ENCODE data around the gene INTS1.
"Not testable (repeated sequence)": the region's sequence is repeated elsewhere in the genome, so short reads cannot be mapped to it uniquely, and the experiment has no call there.

The INTS1 gene

DNA sequence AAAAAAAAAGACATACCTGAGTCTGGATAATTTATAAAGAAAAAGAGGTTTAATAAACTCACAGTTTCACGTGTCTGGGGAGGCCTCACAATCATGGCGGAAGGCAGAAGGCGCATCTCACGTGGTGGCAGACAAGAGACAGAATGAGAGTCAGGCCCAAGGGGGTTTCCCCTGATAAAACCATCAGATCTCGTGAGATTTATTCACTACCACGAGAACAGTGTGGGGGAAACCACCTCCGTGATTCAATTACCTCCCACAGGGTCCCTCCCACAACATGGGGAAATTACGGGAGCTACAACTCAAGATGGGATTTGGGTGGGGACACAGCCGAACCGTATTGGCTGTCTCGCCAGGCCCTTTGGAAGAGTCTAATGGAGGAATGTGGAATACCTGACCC is 17.3 kb upstream of the INTS1 start:
- FAIRE-seq = no peak
- TF ChIP-seq TAF1 (IDR thresholded peaks at IDR 0.05; ENCODE audit: borderline replicate concordance, low read depth, low read length) (no peak), POLR2AphosphoS5 (IDR thresholded peaks at IDR 0.05; ENCODE audit: low read depth, low read length) (no peak), POLR2A (IDR thresholded peaks at IDR 0.05; ENCODE audit: low read depth, low read length) (no peak)

DNA sequence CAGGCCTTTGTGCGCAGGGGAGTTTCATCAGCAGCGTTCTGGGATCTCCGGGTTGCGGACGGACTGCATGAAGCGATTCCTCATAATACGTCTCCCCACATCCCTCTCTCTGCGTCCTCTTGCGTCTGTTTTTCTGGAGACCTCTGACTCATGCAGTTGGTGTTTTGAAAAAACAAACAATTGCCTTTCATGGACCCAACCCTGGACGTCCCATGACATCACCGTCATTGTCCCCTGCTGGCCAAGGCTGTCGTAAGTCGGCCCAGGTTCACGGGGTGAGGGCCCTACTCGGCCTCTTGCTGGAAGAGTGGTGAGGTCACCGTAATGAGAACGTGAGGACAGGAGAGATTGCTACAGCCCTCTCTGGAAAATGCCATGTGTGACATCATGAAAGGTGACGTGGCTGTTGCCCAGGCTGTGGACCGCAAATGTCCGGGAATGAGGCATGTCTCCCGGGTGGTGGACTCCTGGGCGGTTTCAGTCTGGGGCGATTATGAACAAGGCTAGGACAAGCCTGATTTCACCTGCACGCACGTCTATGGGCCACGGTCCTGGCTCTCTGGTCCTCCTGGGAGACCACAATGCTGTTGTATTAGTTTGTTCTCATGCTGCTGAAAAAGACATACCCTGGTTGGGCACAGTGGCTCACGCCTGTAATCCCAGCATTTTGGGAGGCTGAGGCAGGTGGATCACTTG is 16.5 kb upstream of the INTS1 start:
- no peak for TF ChIP-seq TAF1 (IDR thresholded peaks at IDR 0.05; ENCODE audit: borderline replicate concordance, low read depth, low read length)
- no peak for TF ChIP-seq POLR2AphosphoS5 (IDR thresholded peaks at IDR 0.05; ENCODE audit: low read depth, low read length)
- no peak for TF ChIP-seq POLR2A (IDR thresholded peaks at IDR 0.05; ENCODE audit: low read depth, low read length)
- DNase-seq (ENCODE audit: insufficient read length) = no peak
- FAIRE-seq = no peak

More for the DNA sequence above, 17.3 kb upstream of the INTS1 start:
- no peak for DNase-seq (ENCODE audit: insufficient read length)

DNA sequence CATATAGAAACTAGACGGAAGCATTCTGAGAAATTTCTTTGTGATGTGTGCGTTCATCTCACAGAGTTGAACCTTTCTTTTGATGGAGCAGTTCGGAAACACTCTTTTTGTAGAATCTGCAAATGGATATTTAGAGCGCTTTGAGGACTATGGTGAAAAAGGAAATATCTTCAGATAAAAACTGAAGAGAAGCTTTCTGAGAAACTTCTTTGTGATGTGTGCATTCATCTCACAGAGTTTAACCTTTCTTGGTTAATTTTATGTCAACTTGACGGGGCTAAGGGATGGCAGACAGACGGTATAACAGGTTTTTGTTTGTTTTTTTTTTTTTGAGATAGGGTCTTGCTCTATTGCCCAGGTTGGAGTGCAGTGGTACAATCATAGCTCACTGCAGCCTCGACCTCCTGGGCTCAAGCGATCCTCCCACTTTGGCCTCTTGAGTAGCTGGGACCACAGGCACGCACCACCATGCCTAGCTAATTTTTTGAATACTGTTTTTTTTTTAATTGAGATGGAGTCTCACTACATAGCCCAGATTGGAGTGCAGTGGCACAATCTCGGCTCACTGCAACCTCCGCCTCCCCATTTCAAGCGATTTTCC is 15.2 kb upstream of the INTS1 start:
- not testable (repeated sequence) for FAIRE-seq; DNase-seq (ENCODE audit: insufficient read length)

DNA sequence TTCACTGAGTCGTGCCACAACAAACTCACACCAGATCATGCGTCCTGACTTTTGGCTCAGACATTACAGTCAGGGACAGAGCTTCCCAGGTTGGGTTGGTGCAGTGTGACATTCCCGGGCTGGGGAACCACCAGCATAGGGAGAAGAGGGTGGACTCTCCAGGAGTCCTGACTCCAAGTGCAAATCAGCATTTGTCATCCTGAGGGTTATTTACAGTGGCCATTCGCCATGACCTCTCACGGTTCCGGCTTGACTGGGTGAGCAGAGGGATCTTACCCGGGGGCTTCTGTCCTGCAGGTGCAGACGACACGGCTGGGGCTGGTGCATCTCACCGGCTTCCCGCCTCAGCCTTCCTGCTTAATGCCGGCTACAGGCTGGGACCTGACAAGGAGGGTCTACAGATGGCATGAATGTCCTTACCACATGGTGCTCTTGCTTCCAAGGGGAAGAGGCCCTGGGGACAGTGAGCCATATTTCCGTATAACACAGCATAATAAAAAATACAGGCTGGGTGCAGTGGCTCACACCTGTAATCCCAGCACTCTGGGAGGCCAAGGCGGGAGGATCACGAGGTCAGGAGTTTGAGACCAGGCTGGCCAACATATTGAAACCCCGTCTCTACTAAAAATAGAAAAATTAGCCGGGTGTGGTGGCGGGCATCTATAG is 12.5 kb upstream of the INTS1 start:
- DNase-seq (ENCODE audit: insufficient read length) = no peak
- no peak for FAIRE-seq

DNA sequence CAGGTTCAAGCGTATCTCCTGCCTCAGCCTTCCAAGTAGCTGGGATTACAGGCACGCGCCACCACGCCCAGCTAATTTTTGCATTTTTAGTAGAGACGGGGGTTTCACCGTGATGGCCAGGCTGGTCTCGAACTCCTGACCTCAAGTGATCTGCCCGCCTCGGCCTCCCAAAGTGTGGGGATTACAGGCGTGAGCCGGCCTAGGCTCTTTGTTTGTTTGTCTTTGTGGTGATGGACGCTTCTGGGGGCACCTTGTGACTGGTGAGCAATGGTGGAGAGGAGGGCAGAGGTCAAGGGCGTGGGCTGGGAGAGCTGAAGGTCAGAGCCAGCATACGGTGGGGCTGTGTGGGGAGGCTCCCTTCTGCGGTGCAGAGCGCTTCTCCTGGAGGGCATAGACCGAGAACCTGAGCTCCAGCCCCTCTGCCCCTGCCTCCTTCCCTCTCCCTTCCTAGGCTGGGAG is 11.3 kb upstream of the INTS1 start:
- FAIRE-seq = not testable (repeated sequence)

More for the DNA sequence above, 12.5 kb upstream of the INTS1 start:
- TF ChIP-seq TAF1 (IDR thresholded peaks at IDR 0.05; ENCODE audit: borderline replicate concordance, low read depth, low read length) (no peak), POLR2A (IDR thresholded peaks at IDR 0.05; ENCODE audit: low read depth, low read length) (no peak), POLR2AphosphoS5 (IDR thresholded peaks at IDR 0.05; ENCODE audit: low read depth, low read length) (no peak)

DNA sequence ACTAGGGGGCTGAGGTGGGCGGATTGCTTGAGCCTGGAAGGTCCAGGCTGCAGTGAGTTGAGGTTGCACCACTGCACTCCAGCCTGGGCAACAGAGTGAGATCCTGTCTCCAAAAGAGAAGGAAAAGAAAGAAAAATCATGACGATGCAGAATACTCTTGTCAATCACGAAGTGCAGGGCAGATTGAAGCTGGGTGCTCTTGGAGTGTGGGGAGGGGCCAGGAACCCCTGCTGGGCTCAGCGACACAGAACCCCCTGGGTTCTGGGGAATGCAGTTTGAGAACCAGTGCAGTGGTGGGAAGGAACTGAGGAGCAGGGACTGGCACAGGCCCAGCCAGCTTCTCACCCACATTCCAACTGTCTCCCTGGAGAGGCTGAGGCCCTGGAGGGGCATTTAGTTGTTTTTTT is 10.8 kb upstream of the INTS1 start:
- TF ChIP-seq TAF1 (IDR thresholded peaks at IDR 0.05; ENCODE audit: borderline replicate concordance, low read depth, low read length) (no peak), POLR2AphosphoS5 (IDR thresholded peaks at IDR 0.05; ENCODE audit: low read depth, low read length) (no peak), POLR2A (IDR thresholded peaks at IDR 0.05; ENCODE audit: low read depth, low read length) (no peak)
- FAIRE-seq = no peak
- no peak for DNase-seq (ENCODE audit: insufficient read length)

More for the DNA sequence above, 11.3 kb upstream of the INTS1 start:
- DNase-seq (ENCODE audit: insufficient read length) = not testable (repeated sequence)

DNA sequence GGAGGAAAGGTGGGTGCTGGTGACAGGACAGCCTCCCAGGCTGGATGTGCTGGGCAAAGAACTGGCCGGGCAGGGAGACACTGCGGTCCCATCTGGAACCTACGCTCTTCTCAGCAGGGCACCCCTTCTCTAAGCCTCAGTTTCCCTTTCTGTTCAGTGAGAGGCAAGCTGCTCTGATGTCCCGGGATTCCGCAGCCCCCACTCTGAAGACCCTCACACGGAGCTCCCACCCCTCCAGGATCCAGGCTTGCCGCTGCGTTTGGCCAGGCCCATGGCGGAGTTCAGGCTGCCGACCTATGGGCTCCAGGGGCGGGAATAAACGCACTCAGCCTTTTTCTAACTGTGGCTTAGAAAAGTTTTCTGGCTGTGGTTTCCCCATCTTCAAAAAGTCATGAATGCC is 10.2 kb upstream of the INTS1 start:
- no peak for TF ChIP-seq TAF1 (IDR thresholded peaks at IDR 0.05; ENCODE audit: borderline replicate concordance, low read depth, low read length)
- TF ChIP-seq POLR2A (IDR thresholded peaks at IDR 0.05; ENCODE audit: low read depth, low read length) = no peak
- TF ChIP-seq POLR2AphosphoS5 (IDR thresholded peaks at IDR 0.05; ENCODE audit: low read depth, low read length) = no peak
- no peak for DNase-seq (ENCODE audit: insufficient read length)
- FAIRE-seq = no peak

DNA sequence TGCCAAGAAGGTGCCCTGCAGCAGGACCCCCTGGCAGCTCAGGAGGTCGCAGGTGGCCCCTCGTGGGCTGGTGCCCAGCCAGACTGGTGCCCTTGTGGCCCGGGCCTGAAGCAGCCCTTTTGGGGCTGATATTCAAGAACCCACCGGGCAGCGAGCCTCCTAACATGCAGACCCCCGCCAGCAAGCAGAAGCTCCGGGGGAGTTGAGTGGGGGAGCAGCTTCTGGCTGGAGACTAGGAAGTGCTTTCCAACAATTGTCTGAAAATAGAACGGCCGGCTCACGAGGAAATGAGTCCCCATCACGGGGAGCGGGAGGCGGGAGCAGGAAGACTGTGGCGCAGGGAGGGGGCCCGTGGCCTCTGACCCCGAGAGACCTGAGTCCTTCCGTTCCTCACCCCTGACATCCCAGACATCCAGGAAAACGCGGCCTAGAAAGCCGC is 9.5 kb upstream of the INTS1 start:
- no peak for FAIRE-seq
- no peak for DNase-seq (ENCODE audit: insufficient read length)
- no peak for TF ChIP-seq POLR2A (IDR thresholded peaks at IDR 0.05; ENCODE audit: low read depth, low read length)
- TF ChIP-seq TAF1 (IDR thresholded peaks at IDR 0.05; ENCODE audit: borderline replicate concordance, low read depth, low read length) = no peak
- TF ChIP-seq POLR2AphosphoS5 (IDR thresholded peaks at IDR 0.05; ENCODE audit: low read depth, low read length) = no peak

DNA sequence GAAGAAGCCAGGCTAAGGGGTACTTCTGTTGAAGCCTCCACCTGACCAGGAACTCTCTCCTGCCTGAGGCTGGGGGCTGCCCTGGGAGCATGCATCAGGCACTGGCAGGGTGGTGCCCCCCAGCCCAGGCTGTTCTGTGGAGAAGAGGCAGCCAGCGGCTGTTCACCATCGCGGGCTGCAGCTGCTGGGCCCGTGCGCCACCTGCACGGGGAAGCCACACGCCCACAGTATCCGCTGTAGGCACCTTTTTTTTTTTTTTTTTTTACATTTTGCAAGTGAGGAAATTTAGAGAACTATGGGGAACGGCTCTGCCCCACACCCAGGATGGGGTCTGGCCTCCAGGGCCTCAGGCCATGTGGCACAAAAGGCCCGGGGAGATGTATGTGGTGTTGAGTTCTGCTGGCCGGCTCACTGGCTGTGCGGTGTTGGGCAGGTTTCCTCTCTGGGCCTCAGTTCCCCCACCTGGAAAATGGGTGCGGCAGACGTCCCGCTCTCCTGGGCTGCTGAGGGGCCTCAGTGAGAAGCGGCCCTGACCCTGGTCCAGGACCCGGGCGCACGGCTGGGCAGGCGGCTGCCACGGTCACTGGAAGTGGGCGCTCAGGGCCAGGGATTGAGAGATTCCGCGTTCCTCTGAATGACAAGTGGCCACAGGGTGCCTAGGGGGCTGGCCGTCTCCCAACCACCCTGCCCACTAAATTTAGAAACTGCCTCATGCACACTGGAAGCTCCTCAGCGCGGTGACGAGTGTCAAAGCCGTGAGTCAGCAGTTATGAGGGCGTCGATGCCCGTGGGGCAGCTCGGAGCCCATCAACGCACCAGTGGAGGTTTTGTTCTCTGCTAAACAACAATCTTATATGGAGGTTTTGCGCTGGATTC is 8.8 kb upstream of the INTS1 start:
- FAIRE-seq (no peak), DNase-seq (ENCODE audit: insufficient read length) (no peak)
- TF ChIP-seq POLR2A (IDR thresholded peaks at IDR 0.05; ENCODE audit: low read depth, low read length) (no peak), TAF1 (IDR thresholded peaks at IDR 0.05; ENCODE audit: borderline replicate concordance, low read depth, low read length) (no peak), POLR2AphosphoS5 (IDR thresholded peaks at IDR 0.05; ENCODE audit: low read depth, low read length) (no peak)

DNA sequence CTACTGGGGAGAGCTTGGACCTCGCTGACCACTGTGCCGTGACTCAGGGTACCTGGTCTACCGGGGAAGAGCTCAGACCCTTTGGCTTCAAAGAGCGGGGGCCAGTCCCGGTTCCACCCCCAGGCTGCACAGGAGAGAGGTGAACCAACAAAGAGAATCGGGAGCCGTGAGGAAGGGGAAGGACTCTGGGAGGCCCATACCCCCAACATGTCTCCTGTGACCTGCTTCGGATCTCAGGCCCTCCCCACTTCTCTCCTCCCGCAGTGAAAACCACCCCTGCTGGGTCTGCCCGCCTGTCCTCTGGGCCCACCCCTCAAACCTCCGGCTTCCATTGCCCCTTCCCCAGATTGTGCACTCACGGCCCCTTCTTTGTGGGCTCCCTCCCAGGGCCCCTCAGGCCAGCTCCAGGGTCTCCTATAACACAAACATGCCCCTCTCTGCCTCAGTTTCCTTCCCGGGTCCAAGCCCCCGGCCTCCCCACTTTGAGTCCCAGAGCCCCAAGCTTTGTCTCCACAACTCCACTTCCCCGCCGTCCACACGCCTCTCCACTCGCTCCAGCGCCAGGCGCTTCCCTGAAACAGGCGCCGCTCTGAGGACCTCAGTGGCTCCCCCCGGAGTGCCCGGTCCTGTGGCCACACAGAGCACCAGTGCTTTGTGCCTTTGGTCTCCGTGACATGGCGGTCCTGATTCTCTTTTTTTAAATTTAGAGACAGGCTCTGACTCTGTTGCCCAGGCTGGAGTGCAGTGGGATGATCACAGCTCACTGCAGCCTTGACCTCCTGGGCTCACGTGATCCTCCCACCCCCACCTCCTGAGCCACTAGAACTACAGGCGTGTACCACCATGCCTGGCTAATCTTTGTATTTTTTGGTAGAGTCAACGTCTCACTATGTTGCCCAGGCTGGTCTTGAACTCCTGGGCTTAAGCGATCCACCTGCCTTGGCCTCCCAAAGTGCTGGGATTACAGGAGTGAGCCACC is 7.5 kb upstream of the INTS1 start:
- FAIRE-seq (no peak), DNase-seq (ENCODE audit: insufficient read length) (no peak)
- no peak for TF ChIP-seq POLR2AphosphoS5 (IDR thresholded peaks at IDR 0.05; ENCODE audit: low read depth, low read length)
- TF ChIP-seq POLR2A (IDR thresholded peaks at IDR 0.05; ENCODE audit: low read depth, low read length) = no peak
- no peak for TF ChIP-seq TAF1 (IDR thresholded peaks at IDR 0.05; ENCODE audit: borderline replicate concordance, low read depth, low read length)

Data from GM12892 (cell line).